ENCODE data around the gene FRMD4A.
A peak's percentile ranks its signal among the peaks of the same experiment; 100 is the strongest.
"Not testable (repeated sequence)": the region's sequence is repeated elsewhere in the genome, so short reads cannot be mapped to it uniquely, and the experiment has no call there.

The FRMD4A gene

GRCh38 chr10:14047431-14047830 lies 283.3 kb downstream of the FRMD4A start:
- H3K4me3 ChIP-seq (ENCODE audit: low read length): no peak overlapping the region
- no peak for DNase-seq (ENCODE audit: low read depth)
- TF ChIP-seq CTCF (IDR thresholded peaks at IDR 0.05; ENCODE audit: insufficient read depth, low read depth, low read length, missing control alignments): no peak

- DNase-seq (ENCODE audit: low read depth); H3K4me3 ChIP-seq (ENCODE audit: low read length): not testable (repeated sequence)
Observed at GRCh38 chr10:14042051-14042450, 288.7 kb downstream of the FRMD4A start.

GRCh38 chr10:14040787-14041631 lies 289.7 kb downstream of the FRMD4A start:
- no peak for TF ChIP-seq CTCF (IDR thresholded peaks at IDR 0.05; ENCODE audit: insufficient read depth, low read depth, low read length, missing control alignments)
- DNase-seq (ENCODE audit: low read depth): no peak
- no peak overlapping the region for H3K4me3 ChIP-seq (ENCODE audit: low read length)

- H3K4me3 ChIP-seq (ENCODE audit: low read length): no peak overlapping the region
- TF ChIP-seq CTCF (IDR thresholded peaks at IDR 0.05; ENCODE audit: insufficient read depth, low read depth, low read length, missing control alignments): no peak
- no peak for DNase-seq (ENCODE audit: low read depth)
Observed at GRCh38 chr10:14039968-14040668, 290.6 kb downstream of the FRMD4A start.

- no peak overlapping the region for H3K4me3 ChIP-seq (ENCODE audit: low read length)
- DNase-seq (ENCODE audit: low read depth): no peak
- TF ChIP-seq CTCF (IDR thresholded peaks at IDR 0.05; ENCODE audit: insufficient read depth, low read depth, low read length, missing control alignments): no peak
Observed at GRCh38 chr10:14036233-14036632, 294.5 kb downstream of the FRMD4A start.

GRCh38 chr10:14035506-14035905 lies 295.2 kb downstream of the FRMD4A start:
- DNase-seq (ENCODE audit: low read depth): no peak
- no peak for TF ChIP-seq CTCF (IDR thresholded peaks at IDR 0.05; ENCODE audit: insufficient read depth, low read depth, low read length, missing control alignments)
- H3K4me3 ChIP-seq (ENCODE audit: low read length): no peak overlapping the region

- H3K4me3 ChIP-seq (ENCODE audit: low read length): no peak overlapping the region
- peak; percentile 60 for TF ChIP-seq CTCF (IDR thresholded peaks at IDR 0.05; ENCODE audit: insufficient read depth, low read depth, low read length, missing control alignments)
- DNase-seq (ENCODE audit: low read depth): peak; percentile 11
Observed at GRCh38 chr10:14032406-14032998, 298.2 kb downstream of the FRMD4A start.

Measured in epithelial cell of esophagus (primary cell).